22Rv1 (cell line): ENCODE measurements around the gene CHRNA4.

Experiments used
- CTCF ChIP-seq: fragments of 450-650 bp; IDR thresholded peaks from 2 replicates; pipeline ENCODE4 v1.5.1; 2017; ENCODE audit warnings: mild to moderate bottlenecking
- ZFX ChIP-seq: fragments of 450-650 bp; IDR thresholded peaks from 2 replicates; pipeline ENCODE4 v1.6.1; 2017; ENCODE audit warnings: antibody characterized with exemption, borderline replicate concordance

- TF ChIP-seq CTCF = no peak
- TF ChIP-seq ZFX = no peak
Measured at GRCh38 chr20:63293456-63293855, 67.7 kb downstream of the CHRNA4 start.
